GM12873 (cell line): ENCODE data around the gene KCTD19.
A peak's percentile ranks its signal among the peaks of the same experiment; 100 is the strongest.

Source experiments
- CTCF ChIP-seq: IDR thresholded peaks from 2 replicates; pipeline ENCODE4 v1.5.1; 2012; ENCODE audit warnings: low read depth, mild to moderate bottlenecking, moderate library complexity, low read length, control low read depth; ENCODE audit not compliant: insufficient read depth; ENCODE audit errors: missing control alignments

KCTD19 gene

GRCh38 chr16:67286441-67287235, 39.9 kb downstream of the KCTD19 start:
- TF ChIP-seq CTCF, result no peak

DNA sequence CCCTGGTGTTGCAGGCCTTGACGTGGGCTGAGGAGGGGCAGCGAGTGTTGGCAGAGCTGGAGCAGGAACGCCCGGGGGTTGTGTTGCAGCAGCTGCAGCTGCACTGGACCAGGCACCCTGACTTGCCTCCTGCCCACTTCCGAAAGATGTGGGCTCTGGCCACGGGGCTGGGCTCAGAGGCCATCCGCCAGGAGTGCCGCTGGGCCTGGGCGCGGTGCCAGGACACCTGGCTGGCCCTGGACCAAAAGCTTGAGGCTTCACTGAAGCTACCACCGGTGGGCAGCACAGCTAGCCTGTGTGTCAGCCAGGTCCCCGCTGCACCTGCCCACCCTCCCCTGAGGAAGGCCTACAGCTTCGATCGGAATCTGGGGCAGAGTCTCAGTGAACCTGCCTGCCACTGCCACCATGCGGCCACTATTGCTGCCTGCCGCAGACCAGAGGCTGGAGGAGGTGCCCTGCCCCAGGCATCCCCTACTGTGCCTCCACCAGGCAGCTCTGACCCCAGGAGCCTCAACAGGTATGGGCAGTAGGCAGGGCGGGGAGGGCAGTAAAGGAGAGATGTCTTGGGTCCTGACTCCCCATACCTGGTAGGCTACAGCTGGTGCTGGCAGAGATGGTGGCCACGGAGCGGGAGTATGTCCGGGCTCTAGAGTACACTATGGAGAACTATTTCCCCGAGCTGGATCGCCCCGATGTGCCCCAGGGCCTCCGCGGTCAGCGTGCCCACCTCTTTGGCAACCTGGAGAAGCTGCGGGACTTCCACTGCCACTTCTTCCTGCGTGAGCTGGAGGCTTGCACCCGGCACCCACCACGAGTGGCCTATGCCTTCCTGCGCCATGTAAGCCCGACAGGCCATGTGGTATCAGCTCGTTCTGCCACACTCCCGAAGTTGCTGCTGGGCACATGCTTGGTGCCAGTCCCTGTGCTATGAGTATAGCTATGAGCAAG, 41.6 kb downstream of the KCTD19 start:
- TF ChIP-seq CTCF, result peak; percentile 13

DNA sequence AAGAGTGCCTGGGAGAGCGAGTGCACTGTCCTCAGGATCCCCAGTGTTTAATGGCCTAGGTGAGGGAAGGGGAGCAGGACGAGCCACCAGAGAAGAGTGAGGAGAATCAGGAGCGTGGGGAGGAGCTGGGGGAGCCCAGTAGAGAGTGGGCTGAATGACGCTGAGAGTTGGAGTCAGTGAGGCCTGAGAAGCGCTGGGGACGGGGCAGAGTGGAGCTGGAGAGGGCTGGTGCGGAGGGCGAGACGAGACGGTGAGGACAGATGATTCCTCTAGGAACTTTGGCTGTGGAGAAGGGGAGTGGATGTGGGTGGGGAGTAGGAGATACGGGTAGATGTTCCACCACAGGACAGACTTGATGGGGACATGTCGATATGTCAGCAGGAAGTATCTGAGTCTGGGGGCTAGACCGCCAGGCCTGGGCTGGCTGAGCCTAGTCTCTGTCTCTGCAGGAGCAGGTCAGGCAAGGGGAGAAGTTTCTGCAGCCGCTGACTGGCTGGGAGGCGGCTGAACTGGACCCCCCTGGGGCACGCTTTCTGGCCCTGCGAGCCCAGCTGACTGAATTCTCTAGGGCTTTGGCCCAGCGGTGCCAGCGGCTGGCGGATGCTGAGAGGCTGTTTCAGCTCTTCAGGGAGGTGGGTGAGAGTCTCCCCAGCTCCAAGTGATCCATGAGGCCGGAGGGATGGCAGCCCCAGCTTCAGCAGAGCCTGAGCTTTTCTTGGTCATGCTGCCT, 42.5 kb downstream of the KCTD19 start:
- no peak for TF ChIP-seq CTCF

DNA sequence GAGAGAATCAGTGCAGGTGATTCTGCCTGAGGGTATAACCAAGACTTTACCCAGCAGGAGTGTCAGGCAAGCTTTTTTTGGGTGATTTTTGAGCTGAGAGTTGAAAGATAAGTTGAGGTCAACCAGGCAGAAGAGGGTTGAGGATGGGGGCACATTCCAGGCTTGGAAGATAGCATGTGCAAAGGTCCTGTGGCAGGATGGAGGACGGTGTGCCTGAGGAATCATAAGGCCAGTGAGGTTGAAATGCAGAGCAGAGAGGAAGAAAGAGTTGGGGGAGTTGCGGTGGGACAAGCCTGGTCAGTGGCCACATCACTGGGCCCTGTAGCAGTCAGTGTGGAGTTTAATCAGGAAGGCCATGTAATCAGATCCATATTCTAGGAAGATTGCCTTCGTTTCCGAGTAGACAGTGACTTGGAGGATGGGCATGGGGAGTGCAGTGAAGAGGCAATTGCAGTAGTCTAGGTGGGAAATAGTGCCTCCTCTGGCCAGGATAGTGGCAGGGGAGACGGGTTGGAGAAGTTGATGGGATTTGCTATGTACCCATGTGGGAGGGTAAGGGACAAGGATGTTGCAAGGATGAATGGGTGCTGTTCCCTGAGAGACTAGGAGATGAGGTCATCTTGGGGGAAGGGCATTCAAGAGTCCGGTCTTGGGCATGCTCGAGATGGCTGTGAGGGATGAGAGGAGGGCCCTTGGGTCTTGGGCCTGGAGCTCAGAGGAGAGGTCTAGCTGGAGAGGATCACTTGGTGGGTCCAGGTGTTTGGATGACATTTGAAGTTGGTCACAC, 43.3 kb downstream of the KCTD19 start:
- TF ChIP-seq CTCF, result no peak

- TF ChIP-seq CTCF, result no peak
These were observed 44.1 kb downstream of the KCTD19 start for GRCh38 chr16:67282447-67282805.

DNA sequence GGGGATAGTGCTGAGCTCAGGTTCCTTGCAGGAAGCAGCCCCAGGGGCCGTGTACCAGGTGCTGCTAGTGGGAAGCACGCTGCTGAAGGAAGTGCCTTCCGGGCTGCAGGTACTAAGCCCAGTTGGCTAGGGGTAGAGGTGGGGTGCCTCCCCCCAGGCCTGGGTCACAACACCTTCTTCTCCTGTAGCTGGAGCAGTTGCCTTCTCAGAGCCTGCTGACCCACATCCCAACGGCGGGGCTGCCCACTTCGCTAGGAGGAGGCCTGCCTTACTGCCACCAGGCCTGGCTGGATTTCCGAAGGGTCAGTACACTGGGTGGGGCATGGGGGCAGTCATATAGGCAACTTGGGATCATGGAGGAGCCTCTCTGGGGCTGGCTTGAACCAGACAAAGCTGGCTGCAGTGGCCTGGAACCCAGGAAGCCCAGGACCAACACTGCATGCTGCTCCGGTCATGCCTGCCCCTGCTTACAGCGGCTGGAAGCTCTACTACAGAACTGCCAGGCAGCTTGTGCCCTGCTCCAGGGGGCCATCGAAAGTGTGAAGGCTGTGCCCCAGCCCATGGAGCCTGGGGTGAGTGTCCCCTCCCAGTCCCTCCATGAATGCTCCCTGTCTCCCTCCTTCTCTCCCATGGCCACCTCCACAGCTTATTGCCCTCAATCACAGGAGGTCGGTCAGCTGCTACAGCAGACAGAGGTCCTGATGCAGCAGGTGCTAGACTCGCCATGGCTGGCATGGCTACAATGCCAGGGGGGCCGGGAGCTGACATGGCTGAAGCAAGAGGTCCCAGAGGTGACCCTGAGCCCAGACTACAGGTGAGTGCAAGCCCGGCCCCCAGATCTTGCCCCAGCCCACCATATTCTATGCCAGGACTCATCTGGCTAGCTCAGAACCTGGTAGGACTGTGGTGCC, 44.8 kb downstream of the KCTD19 start:
- no peak for TF ChIP-seq CTCF
